Suprapubic skin (tissue), 4 donors: Measurements from ENCODE around the gene NEIL1.

Source experiments
- POLR2A ChIP-seq, 2 donors: fragments of 450-650 bp; IDR thresholded peaks; one replicate each; pipeline ENCODE4 v1.6.1; 2017; ENCODE audit warnings: antibody characterized with exemption in 2 of 2, mild to moderate bottlenecking in 2 of 2, moderate library complexity in 2 of 2
- POLR2AphosphoS5 ChIP-seq, 3 donors: sonication (generic); formaldehyde crosslinking; IDR thresholded peaks; one replicate each; pipeline ENCODE4 v1.6.1; 2017; ENCODE audit warnings: antibody characterized with exemption in 3 of 3
- TF ChIP-seq, protein P1 (sequence below), 2 donors: fragments of 200-600 bp in 1 of 2; fragments of 450-650 bp in 1 of 2; sonication (generic) in 1 of 2; IDR thresholded peaks; one replicate each; pipeline ENCODE4 v1.5.1; 2016 to 2019; ENCODE audit warnings: antibody characterized with exemption in 2 of 2, mild to moderate bottlenecking in 1 of 2, moderate library complexity in 1 of 2

DNA sequence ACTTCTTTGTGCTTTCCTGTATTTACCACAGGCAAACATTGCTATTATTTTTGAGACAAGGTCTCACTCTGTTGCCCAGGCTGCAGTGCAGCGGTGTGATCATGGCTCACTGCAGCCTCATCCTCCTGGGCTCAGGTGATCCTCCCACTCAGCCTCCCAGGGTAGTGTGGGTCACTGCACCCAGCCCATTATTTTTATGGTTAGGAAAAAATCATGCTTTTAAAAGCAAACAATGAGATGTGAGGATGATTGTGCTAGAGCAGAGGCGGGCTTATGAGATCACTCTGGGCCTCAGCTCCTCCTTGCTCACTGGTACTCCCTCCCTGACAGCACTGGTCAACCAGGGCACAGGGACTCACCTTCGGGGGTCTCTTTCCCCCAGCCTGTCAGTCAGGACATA, 19.3 kb downstream of the NEIL1 start:
- TF ChIP-seq, protein P1, sequence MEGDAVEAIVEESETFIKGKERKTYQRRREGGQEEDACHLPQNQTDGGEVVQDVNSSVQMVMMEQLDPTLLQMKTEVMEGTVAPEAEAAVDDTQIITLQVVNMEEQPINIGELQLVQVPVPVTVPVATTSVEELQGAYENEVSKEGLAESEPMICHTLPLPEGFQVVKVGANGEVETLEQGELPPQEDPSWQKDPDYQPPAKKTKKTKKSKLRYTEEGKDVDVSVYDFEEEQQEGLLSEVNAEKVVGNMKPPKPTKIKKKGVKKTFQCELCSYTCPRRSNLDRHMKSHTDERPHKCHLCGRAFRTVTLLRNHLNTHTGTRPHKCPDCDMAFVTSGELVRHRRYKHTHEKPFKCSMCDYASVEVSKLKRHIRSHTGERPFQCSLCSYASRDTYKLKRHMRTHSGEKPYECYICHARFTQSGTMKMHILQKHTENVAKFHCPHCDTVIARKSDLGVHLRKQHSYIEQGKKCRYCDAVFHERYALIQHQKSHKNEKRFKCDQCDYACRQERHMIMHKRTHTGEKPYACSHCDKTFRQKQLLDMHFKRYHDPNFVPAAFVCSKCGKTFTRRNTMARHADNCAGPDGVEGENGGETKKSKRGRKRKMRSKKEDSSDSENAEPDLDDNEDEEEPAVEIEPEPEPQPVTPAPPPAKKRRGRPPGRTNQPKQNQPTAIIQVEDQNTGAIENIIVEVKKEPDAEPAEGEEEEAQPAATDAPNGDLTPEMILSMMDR (IDR thresholded peaks at IDR 0.05) = no peak
- TF ChIP-seq POLR2AphosphoS5 (IDR thresholded peaks at IDR 0.05) = no peak
- TF ChIP-seq POLR2A (IDR thresholded peaks at IDR 0.05) = no peak
